H1 (cell line): ENCODE measurements around the gene LAMC1. TPM values are rescaled to one million over a fixed set of nuclear protein-coding genes. Genes with fewer than 3 reads are reported as not detected.

Experiments
- BACH1 ChIP-seq: IDR thresholded peaks from 2 replicates; pipeline ENCODE4 v1.6.1; 2012; ENCODE audit warnings: low read length, improper control_type of control experiment
- FOSL1 ChIP-seq: IDR thresholded peaks from 2 replicates; pipeline ENCODE4 v1.6.1; 2011; ENCODE audit warnings: mild to moderate bottlenecking, low read depth, low read length, moderate library complexity; ENCODE audit not compliant: insufficient read depth
- TEAD4 ChIP-seq: IDR thresholded peaks from 2 replicates; pipeline ENCODE4 v1.6.1; 2012; ENCODE audit warnings: low read depth, low read length, inconsistent platforms, mixed read lengths
- ZNF274 ChIP-seq: IDR thresholded peaks from 2 replicates; pipeline ENCODE4 v1.7.0; 2012; ENCODE audit warnings: low read length, borderline replicate concordance; ENCODE audit errors: extremely low read depth
- polyA plus RNA-seq, 7 experiments: library from polyadenylated mRNA; depleted of rRNA in 3 of 7; stranded (reverse) in 5 of 7; unstranded in 2 of 7; fragments of >200 nt in 5 of 7; fragments of 200-250 nt in 2 of 7; gene quantifications; 1 replicate in 5 of 7; 2 replicates in 1 of 7; 4 replicates in 1 of 7; pipeline versions ENCODE4 v1.2.1 to v1.2.3, GENCODE V29; 2011 to 2013; ENCODE audit warnings: missing spikeins in 2 of 7, mixed read lengths in 2 of 7
- total RNA-seq: library from RNA; stranded (reverse); fragmentation: NEBNext Ultra II Directional; extraction: Animal tissue kit (Norgen Biotek cat#: 25700); gene quantifications from 2 replicates; pipeline ENCODE4 v1.2.1, GENCODE V29; 2021

The LAMC1 gene
- total and polyA plus RNA-seq, 2 of the 8 experiments (the other 6 are each of a cell fraction or from before 2014, with no cell fraction given), result 47.6 to 90.3 TPM

DNA sequence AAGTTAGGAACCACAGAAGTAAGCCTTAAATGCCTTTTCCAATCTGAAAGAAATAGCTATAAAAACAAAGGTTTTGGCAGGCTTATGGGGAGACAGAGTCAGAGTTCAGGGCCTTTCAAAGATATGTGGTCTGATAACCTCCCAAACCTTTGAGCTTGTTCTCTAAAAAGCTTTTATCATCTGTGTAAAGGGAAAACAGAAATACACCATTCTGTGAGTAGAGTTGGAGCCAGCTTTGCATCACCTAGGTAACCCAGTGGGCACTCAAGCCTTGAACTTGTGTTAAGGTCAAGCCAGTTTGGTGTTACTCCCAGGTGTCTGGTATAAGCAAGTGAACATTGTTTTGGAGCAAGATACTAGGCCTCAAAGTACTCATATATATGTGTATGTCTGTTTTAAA is 50.1 kb downstream of the LAMC1 start (continued):
- no peak for TF ChIP-seq BACH1
- TF ChIP-seq ZNF274, result no peak
- TF ChIP-seq FOSL1, result no peak
- TF ChIP-seq TEAD4, result no peak
